ENCODE results near the gene IZUMO1.

- TF ChIP-seq CTCF (IDR thresholded peaks at IDR 0.05) (no peak), POLR2A (IDR thresholded peaks at IDR 0.05) (peak in 1 of 2 donors; percentile 27)
Measured at GRCh38 chr19:48695743-48696352, 50.9 kb downstream of the IZUMO1 start, which contains the start of gene FUT2.

All from uterus (tissue), 2 donors.